Stimulated activated CD8-positive, alpha-beta memory T cell treated with anti-CD3 and anti-CD28 coated beads, Interleukin-4, amount 100 ng/mL, for 4 hours (primary cell): Measurements from ENCODE around the gene MDM2.

Experiments used
- DNase-seq, 2 donors: peaks; one replicate each; pipeline ENCODE4 v3.0.0-alpha.2; 2020; ENCODE audit warnings: low read depth in 2 of 2, low spot score in 1 of 2

MDM2 gene

DNA sequence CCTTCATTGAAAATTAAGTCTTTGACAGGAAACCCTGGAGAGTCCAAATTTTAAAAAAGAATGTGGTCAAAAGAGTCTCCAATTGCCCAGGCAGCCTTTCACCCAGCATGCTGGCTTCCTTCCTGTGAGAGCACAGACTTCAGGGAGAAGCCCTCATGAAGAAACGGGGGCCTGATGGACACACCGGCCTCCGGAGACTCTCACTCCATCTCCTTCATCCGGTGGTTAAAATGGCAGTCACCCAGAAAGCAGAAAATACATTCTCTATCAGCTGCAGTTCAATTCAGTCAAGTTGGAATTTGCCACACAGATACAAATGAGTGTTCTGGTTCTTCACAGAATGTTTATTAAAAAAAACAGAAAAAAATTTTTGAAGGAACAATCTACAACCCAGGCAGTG, 68.5 kb downstream of the MDM2 start:
- no peak for DNase-seq

DNA sequence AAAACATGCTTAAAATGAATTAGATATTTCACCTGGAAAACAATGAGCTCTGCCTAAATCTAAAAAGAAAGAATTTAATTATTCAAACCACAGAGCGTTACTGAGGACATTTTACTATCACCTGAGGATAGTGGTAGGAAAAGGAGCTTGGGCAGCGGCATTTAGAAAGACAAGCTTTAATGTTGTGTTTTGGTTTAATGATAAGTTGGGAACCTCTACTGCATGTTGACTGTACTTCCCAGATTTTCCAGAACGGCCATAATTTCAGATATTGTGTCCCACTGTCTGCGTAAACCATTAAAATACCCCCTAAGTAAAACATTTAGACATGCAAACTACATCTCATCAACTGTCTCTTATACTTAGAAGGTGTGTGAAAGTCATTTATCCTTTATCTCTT, 69.6 kb downstream of the MDM2 start:
- no peak for DNase-seq

DNA sequence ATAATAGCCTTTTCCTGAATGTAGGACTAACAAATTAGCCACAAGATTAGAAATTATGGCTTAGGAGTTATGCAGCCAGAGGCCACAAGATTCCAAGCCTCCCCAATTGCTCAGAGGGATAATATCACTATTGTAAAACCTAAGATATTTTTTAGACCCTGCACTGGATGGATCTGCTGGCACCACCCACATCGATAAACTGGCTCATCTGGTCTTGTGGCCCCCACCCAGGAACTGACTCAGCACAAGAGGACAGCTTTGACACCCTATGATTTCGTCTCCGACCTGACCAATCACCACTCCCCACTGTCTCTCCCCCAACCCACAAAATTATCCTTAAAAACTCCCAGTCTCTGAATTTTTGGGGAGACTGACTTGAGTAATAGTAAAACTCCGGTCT, 70.3 kb downstream of the MDM2 start:
- DNase-seq = no peak

DNA sequence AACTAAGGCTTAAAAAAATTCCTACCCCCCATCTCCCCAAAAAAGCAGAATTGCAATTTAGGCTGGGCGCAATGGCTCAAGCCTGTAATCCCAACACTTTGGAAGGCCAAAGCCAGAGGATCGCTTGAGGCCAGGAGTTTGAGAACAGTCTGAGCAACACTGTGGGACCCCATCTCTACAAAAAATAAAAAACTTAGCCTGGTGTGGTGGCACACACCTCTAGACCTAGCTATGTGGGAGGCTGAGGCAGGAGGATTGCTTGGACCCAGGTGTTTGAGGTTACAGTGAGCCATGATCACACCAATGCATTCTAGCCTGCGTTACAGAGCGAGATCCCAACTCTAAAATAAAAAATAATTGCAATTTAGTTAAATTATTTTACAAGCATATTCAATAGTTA, 70.9 kb downstream of the MDM2 start:
- no peak for DNase-seq

DNA sequence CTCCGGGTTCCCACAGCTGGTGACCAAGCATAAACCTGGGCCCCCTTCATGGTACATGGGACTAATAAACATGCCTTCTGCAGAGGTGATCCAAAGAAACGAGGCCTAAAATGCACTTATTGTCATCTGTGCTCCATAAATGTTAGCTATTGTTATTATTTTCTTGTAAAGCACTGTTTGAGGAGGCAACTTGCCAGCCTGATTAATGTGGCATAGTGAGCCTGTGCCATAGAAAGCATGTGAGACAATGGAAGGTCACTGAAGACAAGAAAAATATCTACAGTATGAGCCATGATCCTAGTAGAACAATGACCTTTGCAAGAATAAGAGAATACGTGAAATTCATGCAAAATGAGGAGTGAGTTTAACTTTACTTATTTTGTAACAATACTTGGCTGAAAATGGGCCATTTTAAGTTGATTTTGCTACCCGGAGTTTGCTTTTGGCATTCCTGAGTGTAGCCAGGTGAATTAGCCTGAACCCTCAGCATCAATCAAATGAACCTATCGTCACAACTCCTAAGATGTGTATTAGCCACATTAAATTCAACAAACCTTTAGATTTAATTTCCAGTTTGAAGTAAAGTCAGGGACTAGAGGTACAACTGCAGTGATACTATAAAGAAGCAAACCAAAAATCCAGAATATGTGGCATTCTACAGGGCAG, 72.8 kb downstream of the MDM2 start:
- no peak for DNase-seq

DNA sequence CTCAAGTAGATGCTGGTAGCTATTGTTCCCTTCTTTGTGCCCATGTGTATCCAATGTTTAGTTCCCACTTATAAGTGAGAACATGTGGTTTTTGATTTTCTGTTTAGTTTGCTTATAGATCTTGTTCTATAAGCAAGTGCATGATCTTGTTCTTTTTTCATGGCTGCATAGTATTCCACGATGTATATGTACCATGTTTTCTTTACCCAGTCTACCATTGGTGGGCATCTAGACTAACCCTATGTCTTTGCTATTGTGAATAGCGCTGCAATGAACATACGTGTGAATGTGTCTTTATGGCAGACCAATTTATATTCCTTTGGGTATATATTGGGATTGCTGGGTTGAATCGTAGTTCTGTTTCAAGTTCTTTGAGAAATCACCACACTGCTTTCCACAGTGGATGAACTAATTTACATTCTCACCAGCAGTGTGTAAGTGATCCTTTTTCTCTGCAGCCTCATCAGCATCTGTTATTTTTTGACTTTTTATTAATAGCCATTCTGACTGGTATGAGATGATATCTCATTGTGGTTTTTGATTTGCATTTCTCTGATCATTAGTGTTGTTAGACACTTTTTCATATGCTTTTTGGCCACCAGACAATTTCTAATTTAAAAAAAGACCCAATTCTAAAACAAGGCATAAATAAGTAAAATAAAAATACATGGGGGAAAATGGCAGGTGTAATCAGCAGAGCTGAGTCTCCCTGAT, 74.4 kb downstream of the MDM2 start:
- DNase-seq = no peak

DNA sequence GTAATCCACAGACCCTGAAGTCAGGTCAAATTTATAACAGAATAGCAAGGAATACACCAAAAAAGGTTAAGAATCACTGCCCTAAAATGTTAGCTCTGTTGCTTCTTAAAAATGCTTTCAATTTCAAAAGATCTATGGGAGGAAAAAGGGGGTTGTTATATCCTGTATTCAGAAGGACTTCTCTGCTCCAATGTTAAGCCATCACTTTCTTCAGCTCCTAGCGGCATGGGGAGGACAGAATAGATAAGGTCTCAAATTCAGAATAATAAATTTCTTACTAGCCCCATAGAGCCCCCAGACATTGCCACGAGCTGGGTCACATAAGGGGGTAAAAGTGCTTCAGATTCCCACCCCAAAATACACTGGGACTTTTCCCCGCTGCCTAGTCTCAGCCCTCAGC, 75.2 kb downstream of the MDM2 start:
- DNase-seq = no peak

DNA sequence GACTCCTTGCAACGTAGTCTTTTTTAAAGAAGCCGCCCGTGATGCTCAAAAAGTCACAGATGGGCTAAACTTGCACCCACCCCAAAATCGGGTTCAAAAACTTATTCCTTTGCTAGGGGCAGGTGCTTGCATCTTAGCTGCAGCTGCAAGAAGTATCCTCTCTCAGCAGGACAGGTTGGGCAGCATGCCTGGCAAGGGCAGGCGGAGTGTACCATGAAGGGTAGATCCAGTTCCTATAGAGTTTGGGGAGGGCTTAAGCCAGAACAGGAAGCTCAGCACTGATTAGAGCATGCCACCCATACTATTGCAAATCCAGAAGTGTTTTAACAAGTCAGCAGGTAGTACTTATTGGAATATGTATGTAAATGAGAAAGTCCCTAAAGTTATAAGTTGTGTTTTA, 76.3 kb downstream of the MDM2 start:
- no peak for DNase-seq

DNA sequence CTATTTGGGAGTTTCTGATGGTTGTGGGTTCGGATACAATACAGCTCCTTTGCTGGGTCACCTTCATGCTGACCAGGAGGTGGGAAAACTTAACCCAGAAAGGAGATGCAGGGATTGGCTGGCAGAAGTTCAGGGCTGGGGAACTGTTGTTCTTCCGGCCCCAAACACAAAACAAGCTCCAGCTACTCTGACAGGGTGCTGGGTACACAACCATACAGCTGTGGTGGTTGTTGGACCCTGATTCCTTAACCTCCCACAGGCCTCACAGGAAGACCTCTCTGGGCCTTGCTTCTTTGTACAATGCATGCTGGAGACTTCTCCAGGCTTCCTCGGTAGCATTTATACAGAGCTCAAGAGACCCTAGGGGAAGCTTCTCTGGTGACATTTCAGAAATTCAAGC, 77.4 kb downstream of the MDM2 start:
- DNase-seq = no peak

DNA sequence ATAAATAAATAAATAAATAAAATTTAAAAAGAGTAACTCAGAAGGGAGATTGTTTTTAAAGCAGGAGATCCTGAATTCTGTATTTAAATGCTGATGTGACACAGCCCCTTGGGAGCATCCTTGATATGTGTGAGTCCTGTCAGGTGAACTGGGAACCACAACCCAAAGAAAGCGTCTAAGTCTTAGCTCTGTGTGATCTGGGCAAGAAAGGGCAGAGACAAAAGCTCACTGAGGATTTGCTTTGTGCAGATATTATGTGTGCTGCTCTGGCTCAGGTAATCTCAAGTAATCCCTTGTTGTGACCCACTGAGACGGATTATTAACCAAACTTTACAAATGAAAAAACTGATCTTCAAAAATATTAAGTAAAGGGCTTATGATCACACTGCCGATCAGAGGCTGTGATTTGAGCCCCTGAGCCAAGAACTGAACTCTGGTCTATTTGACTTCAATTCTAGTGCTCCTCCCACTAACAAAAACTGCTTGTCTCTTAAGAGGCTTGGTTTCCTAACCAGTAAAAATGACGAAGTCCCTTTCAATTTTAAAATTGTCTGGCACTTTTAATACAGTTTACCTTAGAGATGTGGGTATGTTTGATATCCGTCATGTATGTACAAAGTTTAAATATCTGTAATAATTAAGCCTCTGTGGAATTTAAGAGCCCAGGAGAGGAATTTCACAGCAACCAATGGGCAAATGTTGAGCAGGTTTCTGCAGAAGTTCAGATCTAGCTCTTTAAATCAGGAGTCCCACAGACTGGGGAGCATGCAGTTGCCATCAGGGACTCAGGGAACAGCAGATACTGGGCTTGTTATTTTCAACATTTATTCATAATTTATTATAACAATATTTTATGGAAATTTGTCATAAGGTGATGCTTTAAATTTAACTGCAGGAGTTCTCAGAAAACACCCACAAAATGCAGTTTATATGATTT, 78.9 kb downstream of the MDM2 start:
- no peak for DNase-seq

DNA sequence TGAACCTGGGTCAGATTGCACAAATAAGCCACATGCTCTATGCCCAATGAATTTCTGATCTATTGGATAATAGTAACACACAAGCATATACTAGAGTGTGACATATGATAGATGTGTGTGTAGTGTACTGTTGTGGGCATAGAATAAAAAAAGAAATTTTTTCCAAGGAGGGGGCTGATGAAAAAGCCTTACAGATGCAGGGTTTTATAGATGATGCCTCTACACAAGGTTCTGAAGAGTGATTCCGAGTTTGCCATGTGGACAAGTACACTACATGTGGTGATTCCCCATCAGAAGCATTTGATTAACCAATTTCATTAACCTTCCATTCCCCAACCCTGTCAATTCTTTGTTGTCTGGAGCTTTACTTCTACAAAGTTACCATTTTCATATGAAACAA, 79.7 kb downstream of the MDM2 start:
- DNase-seq = no peak

DNA sequence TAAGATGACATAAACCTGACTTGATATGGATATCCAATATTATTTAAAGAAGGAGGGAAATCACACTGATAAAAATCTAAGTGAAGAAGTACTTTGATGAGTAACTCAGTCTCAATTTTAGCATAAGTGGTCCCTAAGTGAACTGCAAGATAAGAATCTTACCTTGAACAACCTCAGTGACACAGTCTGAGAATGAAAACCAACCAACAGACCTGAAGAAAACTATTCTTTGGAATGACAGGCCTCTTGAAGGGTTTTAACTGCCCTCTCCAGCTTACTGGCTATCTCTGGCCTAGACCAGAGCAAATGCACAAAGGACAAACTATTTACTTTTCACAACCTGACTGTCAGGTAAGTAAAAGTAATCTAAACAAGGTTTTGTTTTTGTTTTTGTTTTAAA, 80.3 kb downstream of the MDM2 start:
- DNase-seq = no peak

DNA sequence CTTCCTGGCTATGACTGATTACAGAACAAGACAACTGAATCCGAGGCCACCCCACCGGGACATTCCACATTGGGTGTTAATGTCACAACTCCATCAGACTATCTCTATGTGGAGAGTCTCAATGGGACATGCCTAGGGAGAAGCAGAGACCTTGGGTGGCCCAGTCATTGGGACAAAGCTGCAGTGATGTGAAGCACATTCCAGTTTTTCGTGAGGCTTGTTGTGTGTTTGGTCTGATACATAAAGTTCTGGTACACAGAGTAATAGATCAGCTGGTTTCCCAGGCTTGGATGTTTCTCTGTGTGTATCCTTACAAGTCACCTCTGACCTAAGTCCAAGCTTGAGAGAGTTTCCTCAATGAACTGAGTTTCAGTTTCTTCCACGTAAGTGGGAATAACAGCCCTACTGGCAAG, 82.7 kb downstream of the MDM2 start:
- DNase-seq = no peak

DNA sequence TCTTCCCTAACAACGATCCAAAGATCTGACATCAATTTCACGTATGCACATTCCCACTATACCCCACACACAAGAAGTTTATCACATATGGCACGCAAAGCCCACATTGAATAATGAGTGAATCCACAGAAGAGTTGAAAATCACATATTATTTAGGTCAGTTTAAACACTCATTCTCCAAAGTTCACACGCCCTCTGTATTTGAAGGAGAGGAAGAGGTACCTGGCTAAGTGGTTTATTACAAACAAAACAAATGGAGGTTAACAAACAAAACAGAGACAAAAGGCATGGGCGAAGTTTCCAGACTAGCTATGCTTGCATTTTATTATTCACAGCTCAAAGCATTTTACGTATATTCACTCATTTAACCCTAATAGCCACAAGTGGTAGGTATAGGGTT, 83.2 kb downstream of the MDM2 start:
- no peak for DNase-seq

DNA sequence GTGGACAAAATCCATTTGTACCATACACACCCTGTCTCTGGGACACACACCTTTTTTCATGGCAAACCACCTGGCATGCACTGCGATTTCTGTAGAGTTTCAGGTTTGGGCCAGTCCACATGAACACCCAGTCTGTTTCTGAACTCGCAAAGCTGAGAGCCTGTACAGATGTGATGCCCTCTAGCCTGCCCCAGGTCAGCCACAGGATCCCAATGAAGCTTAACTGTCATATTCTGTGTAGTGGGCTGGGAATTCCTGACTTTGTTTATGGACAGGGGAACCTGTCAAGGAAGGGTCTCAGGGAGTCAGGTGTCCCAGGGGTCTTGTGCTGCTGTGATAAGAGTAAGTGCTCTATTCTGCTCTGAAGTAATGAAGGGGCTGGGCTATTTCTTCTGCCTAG, 85.2 kb downstream of the MDM2 start:
- no peak for DNase-seq

DNA sequence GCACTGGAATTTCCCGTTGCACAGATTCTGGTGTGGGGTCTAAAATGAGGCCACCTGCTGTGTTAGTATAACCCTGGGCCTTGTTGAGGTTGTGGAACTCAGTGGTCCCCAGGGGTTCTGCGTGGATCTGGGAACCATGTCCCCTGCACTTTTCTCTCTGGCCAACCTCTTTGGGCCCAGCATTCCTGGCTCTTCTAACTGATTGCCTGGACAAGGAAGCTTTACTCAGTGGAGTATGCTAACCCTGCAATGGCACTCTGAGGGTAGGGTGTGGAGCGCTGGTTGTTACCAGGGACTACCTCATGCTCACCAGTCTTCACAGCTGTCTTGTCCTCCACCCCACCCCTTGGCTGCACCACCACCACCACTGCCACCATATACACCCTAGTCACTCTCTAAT, 85.8 kb downstream of the MDM2 start:
- DNase-seq = no peak

DNA sequence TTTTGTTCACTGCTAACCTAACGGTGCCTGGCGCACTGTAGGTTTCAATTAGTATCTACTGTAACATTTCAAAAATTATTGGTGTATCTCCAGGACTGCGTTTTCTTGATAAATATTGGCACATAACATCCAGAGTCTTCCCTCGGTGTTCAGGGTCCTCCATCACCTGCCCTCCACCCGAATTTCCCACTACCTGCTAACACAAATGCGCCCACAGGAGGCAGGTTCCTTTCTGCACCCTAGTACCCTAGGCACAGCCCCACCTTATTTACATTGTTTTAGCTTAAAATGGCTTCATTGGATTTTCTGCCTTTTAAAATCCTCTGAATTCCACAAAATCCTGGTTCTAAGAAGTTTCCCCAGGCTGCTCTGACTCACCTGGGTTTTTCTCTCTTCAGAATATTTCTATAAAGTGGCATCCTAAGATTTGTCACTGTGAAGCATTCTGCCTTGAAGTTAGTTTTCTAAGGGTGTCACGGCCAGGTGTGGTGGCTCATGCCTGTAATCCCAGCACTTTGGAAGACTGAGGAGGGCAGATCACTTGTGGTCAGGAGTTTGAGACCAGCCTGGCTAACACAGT, 86.4 kb downstream of the MDM2 start:
- DNase-seq = no peak

DNA sequence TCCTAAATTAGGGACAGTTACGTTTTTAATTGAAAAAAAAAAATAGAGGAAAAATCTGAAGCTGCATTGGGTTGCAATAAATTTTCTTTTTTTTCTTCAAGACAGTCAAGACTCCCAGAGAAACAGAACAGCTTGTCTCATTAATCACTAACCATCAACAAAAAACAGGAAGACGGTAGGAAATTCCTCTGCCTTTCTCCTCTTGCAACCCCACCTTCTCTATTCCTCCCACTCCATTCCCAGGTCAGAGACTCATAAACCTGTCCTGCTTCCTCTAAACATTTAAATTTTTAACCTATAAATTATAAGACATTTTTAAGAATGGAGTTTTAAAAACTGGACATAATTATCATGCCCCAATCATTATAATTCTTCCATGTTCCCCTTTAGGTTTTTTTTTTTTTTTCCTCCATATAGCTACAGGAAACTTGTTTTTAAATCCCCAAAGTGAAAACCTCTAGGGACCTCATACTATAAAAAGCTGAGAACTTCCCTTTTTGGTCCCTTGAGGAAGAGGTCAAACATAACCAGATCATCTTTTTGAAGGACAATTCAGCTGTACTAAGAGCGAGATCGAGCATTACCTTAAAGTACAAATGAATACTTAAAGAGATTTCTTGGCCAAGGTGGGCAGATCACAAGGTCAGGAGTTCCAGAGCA, 89.0 kb downstream of the MDM2 start:
- DNase-seq = no peak

DNA sequence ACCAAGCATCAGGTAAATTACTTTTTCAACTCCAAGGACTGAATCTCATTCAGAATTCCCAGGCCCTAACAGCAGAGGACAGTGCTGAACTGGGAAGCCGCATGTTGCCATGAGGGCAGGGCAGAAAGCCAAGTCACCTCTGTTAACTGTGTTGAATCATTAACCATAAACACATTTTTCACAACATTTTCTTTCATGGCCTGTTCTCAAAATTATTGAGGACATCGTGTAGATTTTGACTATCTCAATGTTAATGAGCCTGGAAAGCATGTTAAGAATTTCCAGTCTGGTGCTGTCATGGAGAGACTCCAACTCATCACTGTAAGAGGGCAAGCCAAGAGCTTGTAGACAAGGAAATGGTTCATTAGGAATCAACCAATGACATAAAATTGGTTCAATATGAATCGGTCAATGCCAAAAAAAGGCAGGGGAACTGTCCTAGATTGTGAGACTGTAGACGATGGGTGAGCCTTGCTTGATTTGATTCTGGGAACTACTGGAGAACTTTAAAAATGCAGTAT, 91.3 kb downstream of the MDM2 start:
- DNase-seq = no peak

DNA sequence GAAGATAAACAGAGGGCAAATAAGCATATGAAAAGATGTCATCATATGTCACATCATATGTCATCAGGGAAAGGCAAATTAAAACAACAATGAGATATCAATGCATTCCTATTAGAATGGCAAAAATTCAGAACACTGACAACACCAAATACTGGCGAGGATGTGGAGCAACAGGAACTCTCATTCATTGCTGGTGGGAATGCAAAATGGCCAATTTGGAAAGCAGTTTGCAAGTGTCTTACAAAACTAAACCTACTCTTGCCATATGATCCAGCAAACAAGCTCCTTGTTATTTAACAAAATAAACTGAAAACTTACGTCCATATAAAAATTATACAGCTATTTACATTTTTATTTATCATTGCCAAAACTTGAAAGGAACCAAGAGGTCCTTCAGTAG, 92.3 kb downstream of the MDM2 start:
- DNase-seq = no peak
